Fibroblast of lung (primary cell): Measurements from ENCODE around the gene ANKRD24. TPM values are rescaled to one million over a fixed set of nuclear protein-coding genes. Genes with fewer than 3 reads are reported as not detected.

ENCODE experiments used
- DNase-seq, 2 donors: peaks; one replicate each; pipeline versions ENCODE4 v3.0.0 to v3.0.0-alpha.2; 2010; ENCODE audit warnings: low read depth in 2 of 2
- H2AFZ ChIP-seq: 2 replicates; pipeline ENCODE4 v1.5.1; 2012; ENCODE audit warnings: low read length, control low read depth, inconsistent platforms
- H3K27ac ChIP-seq: 2 replicates; pipeline ENCODE4 v1.5.1; 2011; ENCODE audit warnings: low read length, control low read depth; ENCODE audit not compliant: insufficient read depth
- H3K27me3 ChIP-seq: 2 replicates; pipeline ENCODE4 v1.5.1; 2011; ENCODE audit warnings: mild to moderate bottlenecking, low read length; ENCODE audit not compliant: control insufficient read depth, insufficient read depth
- H3K36me3 ChIP-seq: 2 replicates; pipeline ENCODE4 v1.5.1; 2011; ENCODE audit warnings: low read length; ENCODE audit not compliant: control insufficient read depth, insufficient read depth
- H3K4me1 ChIP-seq: 2 replicates; pipeline ENCODE4 v1.5.1; 2011; ENCODE audit warnings: low read length; ENCODE audit not compliant: control insufficient read depth, insufficient read depth; ENCODE audit errors: extremely low read depth
- H3K4me2 ChIP-seq: 2 replicates; pipeline ENCODE4 v1.5.1; 2011; ENCODE audit warnings: low read length, control low read depth; ENCODE audit not compliant: insufficient read depth; ENCODE audit errors: extremely low read depth
- H3K4me3 ChIP-seq, 4 experiments: fragments of 200-600 bp in 1 of 4; sonication (generic) in 1 of 4; replicated peaks in 1 of 4; 2 replicates each; pipeline ENCODE4 v1.5.1; 2011 to 2016; ENCODE audit warnings: low read length in 4 of 4, low read depth in 3 of 4, mild to moderate bottlenecking in 3 of 4, control low read depth in 2 of 4, inconsistent platforms in 1 of 4, mixed read lengths in 1 of 4; ENCODE audit not compliant: insufficient read depth in 1 of 4; ENCODE audit errors: control extremely low read depth in 1 of 4
- H3K79me2 ChIP-seq: 2 replicates; pipeline ENCODE4 v1.5.1; 2012; ENCODE audit warnings: mild to moderate bottlenecking, low read length, inconsistent platforms; ENCODE audit not compliant: control insufficient read depth, insufficient read depth
- H3K9ac ChIP-seq: 2 replicates; pipeline ENCODE4 v1.5.1; 2011; ENCODE audit warnings: mild to moderate bottlenecking, low read length, control low read depth; ENCODE audit not compliant: insufficient read depth
- H3K9me3 ChIP-seq: 2 replicates; pipeline ENCODE4 v1.5.1; 2012; ENCODE audit warnings: low read depth, low read length; ENCODE audit not compliant: control insufficient read depth, insufficient read depth
- H4K20me1 ChIP-seq: 2 replicates; pipeline ENCODE4 v1.5.1; 2011; ENCODE audit warnings: low read length; ENCODE audit not compliant: control insufficient read depth, insufficient read depth; ENCODE audit errors: extremely low read depth
- EZH2 ChIP-seq: IDR thresholded peaks from 2 replicates; pipeline ENCODE4 v1.5.1; 2012; ENCODE audit warnings: low read length, control low read depth, mild to moderate bottlenecking; ENCODE audit errors: missing control alignments
- polyA plus RNA-seq, 2 donors: library from polyadenylated mRNA; depleted of rRNA in 1 of 2; stranded (reverse) in 1 of 2; unstranded in 1 of 2; fragments of >200 nt; gene quantifications; 2 replicates each; pipeline ENCODE4 v1.2.1, GENCODE V29; 2011 to 2012; ENCODE audit warnings: missing spikeins in 1 of 2
- total RNA-seq: library from RNA; depleted of rRNA; stranded (reverse); fragments of >200 nt; gene quantifications from 2 replicates; pipeline ENCODE4 v1.2.1, GENCODE V29; 2014
- TF ChIP-seq, protein P1 (sequence below), 2 donors: IDR thresholded peaks in 1 of 2; conservative IDR thresholded peaks in 1 of 2; 1 replicate in 1 of 2; 2 replicates in 1 of 2; pipeline ENCODE4 v1.5.1; 2011 to 2012; ENCODE audit warnings: low read length in 2 of 2, control low read depth in 1 of 2, inconsistent platforms in 1 of 2, low read depth in 1 of 2, mild to moderate bottlenecking in 1 of 2

ANKRD24 gene
- total and polyA plus RNA-seq, 2 donors (not counting 1 experiment from before 2014, with no cell fraction given), result 0.14 to 2.3 TPM

DNA sequence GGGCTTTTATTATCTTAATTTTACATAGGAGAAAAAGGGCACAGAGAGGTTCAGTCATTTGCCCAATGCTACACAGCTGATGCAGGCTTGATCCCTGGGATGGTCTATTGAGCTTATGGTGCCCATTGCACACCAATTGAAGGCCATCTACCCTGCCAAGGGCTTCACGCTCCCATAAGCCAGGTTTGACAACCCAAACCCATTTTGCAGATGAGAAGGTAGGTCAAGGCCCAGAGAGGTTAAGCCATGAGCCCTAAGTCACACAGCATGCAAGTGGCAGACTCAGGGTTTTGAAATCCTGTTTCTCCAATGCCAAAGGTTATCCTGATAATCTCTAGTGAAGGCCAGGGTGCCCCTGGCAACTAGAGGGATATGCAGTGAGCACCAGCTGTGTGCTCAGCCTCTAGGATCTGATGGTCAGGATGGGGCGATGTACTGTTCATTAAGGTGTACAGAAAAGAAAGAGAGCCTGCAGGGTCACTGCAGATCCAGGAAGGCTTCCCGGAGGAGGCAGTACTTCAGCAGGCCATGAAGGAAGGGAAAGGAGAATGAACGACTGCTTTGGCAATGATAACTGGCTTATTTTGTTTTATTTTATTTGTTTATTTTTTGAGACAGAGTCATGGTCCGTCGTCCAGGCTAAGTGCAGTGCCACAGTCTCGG lies 20.9 kb upstream of the ANKRD24 start:
- no peaks in the 10 kb centered on the region for H3K27me3 ChIP-seq
- no peak overlapping the region for H3K9ac ChIP-seq
- H3K4me3 ChIP-seq, result no peak overlapping the region
- no peak overlapping the region for H3K27ac ChIP-seq
- no peaks in the 10 kb centered on the region for H4K20me1 ChIP-seq
- no peak overlapping the region for H3K4me2 ChIP-seq
- no peak for DNase-seq
- H3K36me3 ChIP-seq, result no peaks in the 10 kb centered on the region
- H3K4me1 ChIP-seq, result no peaks in the 10 kb centered on the region
- H3K9me3 ChIP-seq, result no peaks in the 10 kb centered on the region
- TF ChIP-seq, protein P1, sequence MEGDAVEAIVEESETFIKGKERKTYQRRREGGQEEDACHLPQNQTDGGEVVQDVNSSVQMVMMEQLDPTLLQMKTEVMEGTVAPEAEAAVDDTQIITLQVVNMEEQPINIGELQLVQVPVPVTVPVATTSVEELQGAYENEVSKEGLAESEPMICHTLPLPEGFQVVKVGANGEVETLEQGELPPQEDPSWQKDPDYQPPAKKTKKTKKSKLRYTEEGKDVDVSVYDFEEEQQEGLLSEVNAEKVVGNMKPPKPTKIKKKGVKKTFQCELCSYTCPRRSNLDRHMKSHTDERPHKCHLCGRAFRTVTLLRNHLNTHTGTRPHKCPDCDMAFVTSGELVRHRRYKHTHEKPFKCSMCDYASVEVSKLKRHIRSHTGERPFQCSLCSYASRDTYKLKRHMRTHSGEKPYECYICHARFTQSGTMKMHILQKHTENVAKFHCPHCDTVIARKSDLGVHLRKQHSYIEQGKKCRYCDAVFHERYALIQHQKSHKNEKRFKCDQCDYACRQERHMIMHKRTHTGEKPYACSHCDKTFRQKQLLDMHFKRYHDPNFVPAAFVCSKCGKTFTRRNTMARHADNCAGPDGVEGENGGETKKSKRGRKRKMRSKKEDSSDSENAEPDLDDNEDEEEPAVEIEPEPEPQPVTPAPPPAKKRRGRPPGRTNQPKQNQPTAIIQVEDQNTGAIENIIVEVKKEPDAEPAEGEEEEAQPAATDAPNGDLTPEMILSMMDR (conservative IDR thresholded peaks at IDR 0.05 in 1 of 2, IDR thresholded peaks at IDR 0.05 in 1 of 2; ENCODE audit: low read depth in 1 of 2, low read length in 2 of 2), result no peak
- H2AFZ ChIP-seq, result no peak overlapping the region
- no peaks in the 10 kb centered on the region for H3K79me2 ChIP-seq

DNA sequence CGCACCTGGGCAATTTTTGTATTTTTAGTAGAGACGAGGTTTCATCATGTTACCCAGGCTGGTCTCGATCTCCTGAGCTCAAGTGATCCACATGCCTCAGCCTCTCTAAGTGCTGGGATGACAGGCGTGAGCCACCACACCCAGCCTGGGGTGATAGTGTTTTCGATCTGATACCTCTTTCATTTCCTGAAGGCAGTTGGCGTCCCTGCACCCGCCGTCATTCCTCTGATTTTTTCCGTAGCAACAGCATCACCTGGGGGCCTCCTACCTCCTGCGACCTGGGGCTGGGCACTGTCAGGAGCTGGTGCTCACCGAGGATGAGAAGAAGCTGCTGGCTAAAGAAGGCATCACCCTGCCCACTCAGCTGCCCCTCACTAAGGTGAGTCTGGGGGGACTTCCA lies 18.2 kb upstream of the ANKRD24 start:
- no peaks in the 10 kb centered on the region for H3K79me2 ChIP-seq
- no peak overlapping the region for H2AFZ ChIP-seq
- no peak overlapping the region for H3K4me3 ChIP-seq
- no peaks in the 10 kb centered on the region for H3K27me3 ChIP-seq
- H4K20me1 ChIP-seq, result no peaks in the 10 kb centered on the region
- no peaks in the 10 kb centered on the region for H3K36me3 ChIP-seq
- TF ChIP-seq EZH2, result no peak
- TF ChIP-seq, protein P1 (conservative IDR thresholded peaks at IDR 0.05 in 1 of 2, IDR thresholded peaks at IDR 0.05 in 1 of 2; ENCODE audit: low read depth in 1 of 2, low read length in 2 of 2), result no peak
- no peak overlapping the region for H3K27ac ChIP-seq
- H3K4me1 ChIP-seq, result no peaks in the 10 kb centered on the region
- H3K9ac ChIP-seq, result no peak overlapping the region
- H3K4me2 ChIP-seq, result no peak overlapping the region
- H3K9me3 ChIP-seq, result no peaks in the 10 kb centered on the region
- no peak for DNase-seq

DNA sequence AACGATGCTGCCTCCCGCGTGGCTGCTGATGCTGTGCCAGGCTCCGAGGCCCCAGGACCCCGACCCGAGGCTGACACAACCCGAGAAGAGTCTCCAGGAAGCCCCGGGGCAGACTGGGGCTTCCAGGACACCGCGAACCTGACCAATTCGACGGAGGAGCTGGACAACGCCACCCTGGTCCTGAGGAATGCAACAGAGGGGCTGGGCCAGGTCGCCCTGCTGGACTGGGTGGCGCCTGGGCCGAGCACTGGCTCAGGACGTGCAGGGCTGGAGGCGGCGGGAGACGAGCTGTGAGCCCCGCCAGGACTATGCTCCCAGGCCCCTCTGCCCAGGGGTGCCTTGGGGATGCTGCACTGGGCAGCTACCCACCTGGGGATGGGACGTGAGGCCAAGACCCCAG lies 10.8 kb upstream of the ANKRD24 start:
- Histone ChIP-seq H3K27me3 (peaks cover 2% of the 10 kb centered on the region), H3K9me3 (no peaks in the 10 kb centered on the region), H4K20me1 (no peaks in the 10 kb centered on the region), H3K79me2 (no peaks in the 10 kb centered on the region), H3K4me3 (no peak overlapping the region), H2AFZ (no peak overlapping the region), H3K4me2 (no peak overlapping the region), H3K9ac (no peak overlapping the region), H3K36me3 (peaks cover 4% of the 10 kb centered on the region), H3K27ac (no peak overlapping the region), H3K4me1 (no peaks in the 10 kb centered on the region)
- no peak for DNase-seq
- TF ChIP-seq, protein P1 (conservative IDR thresholded peaks at IDR 0.05 in 1 of 2, IDR thresholded peaks at IDR 0.05 in 1 of 2; ENCODE audit: low read depth in 1 of 2, low read length in 2 of 2), result no peak
- TF ChIP-seq EZH2, result no peak
